H9 (cell line): ENCODE measurements around the gene BFSP1. TPM values are rescaled to one million over a fixed set of nuclear protein-coding genes. Genes with fewer than 3 reads are reported as not detected.

Experiments used
- DNase-seq: peaks from one replicate; pipeline ENCODE4 v3.0.0-alpha.2; 2017
- H2AFZ ChIP-seq: one replicate; pipeline ENCODE4 v1.6.1; 2013; ENCODE audit warnings: mild to moderate bottlenecking, low read length, control low read depth, moderate library complexity
- H2AK5ac ChIP-seq: 2 replicates; pipeline ENCODE4 v1.6.1; 2013; ENCODE audit warnings: low read length, control low read depth, mixed read lengths; ENCODE audit not compliant: insufficient read length
- H2BK120ac ChIP-seq: one replicate; pipeline ENCODE4 v1.6.1; 2013; ENCODE audit warnings: low read depth, mild to moderate bottlenecking, low read length, control low read depth, inconsistent platforms; ENCODE audit not compliant: poor library complexity, severe bottlenecking
- H2BK12ac ChIP-seq: 2 replicates; pipeline ENCODE4 v1.6.1; 2013; ENCODE audit warnings: low read length, control low read depth, mixed read lengths, low read depth; ENCODE audit not compliant: insufficient read length
- H2BK15ac ChIP-seq: 2 replicates; pipeline ENCODE4 v1.6.1; 2013; ENCODE audit warnings: low read depth, low read length, control low read depth
- H2BK20ac ChIP-seq: one replicate; pipeline ENCODE4 v1.6.1; 2013; ENCODE audit warnings: low read depth, mild to moderate bottlenecking, low read length, control low read depth, inconsistent platforms; ENCODE audit not compliant: poor library complexity, severe bottlenecking
- H2BK5ac ChIP-seq: 2 replicates; pipeline ENCODE4 v1.6.1; 2013; ENCODE audit warnings: low read length, control low read depth, mixed read lengths; ENCODE audit not compliant: insufficient read length
- H3K14ac ChIP-seq: 2 replicates; pipeline ENCODE4 v1.6.1; 2013; ENCODE audit warnings: low read length, control low read depth; ENCODE audit not compliant: insufficient read depth
- H3K18ac ChIP-seq: 2 replicates; pipeline ENCODE4 v1.6.1; 2013; ENCODE audit warnings: low read depth, mild to moderate bottlenecking, mixed read lengths, low read length, control low read depth; ENCODE audit not compliant: insufficient read length
- H3K23ac ChIP-seq: 2 replicates; pipeline ENCODE4 v1.6.1; 2013; ENCODE audit warnings: low read length, control low read depth, mixed read lengths, low read depth; ENCODE audit not compliant: insufficient read length
- H3K23me2 ChIP-seq: 2 replicates; pipeline ENCODE4 v1.6.1; 2013; ENCODE audit warnings: low read depth, mild to moderate bottlenecking, mixed read lengths, low read length, control low read depth; ENCODE audit not compliant: insufficient read length, poor library complexity, severe bottlenecking
- H3K27ac ChIP-seq: 2 replicates; pipeline ENCODE4 v1.5.1; 2013; ENCODE audit warnings: low read length, control low read depth, mixed read lengths, low read depth; ENCODE audit not compliant: insufficient read length
- H3K27me3 ChIP-seq: 2 replicates; pipeline ENCODE4 v1.6.1; 2013; ENCODE audit warnings: low read length, control low read depth, inconsistent platforms; ENCODE audit not compliant: insufficient read depth
- H3K4ac ChIP-seq: 2 replicates; pipeline ENCODE4 v1.6.1; 2013; ENCODE audit warnings: low read depth, mild to moderate bottlenecking, control low read depth, inconsistent platforms, low read length, moderate library complexity
- H3K4me1 ChIP-seq: 2 replicates; pipeline ENCODE4 v1.6.1; 2013; ENCODE audit warnings: low read length, control low read depth, inconsistent platforms; ENCODE audit not compliant: insufficient read depth
- H3K4me2 ChIP-seq: 2 replicates; pipeline ENCODE4 v1.6.1; 2013; ENCODE audit warnings: low read length, control low read depth, mixed read lengths; ENCODE audit not compliant: insufficient read length, insufficient read depth
- H3K56ac ChIP-seq: 2 replicates; pipeline ENCODE4 v1.6.1; 2013; ENCODE audit warnings: low read depth, mild to moderate bottlenecking, mixed read lengths, low read length, control low read depth; ENCODE audit not compliant: insufficient read length
- H3K79me1 ChIP-seq: 2 replicates; pipeline ENCODE4 v1.6.1; 2013; ENCODE audit warnings: low read depth, mild to moderate bottlenecking, moderate library complexity, low read length, control low read depth, inconsistent platforms; ENCODE audit not compliant: insufficient read depth, poor library complexity, severe bottlenecking
- H3K79me2 ChIP-seq: 2 replicates; pipeline ENCODE4 v1.6.1; 2013; ENCODE audit warnings: low read length, control low read depth, inconsistent platforms; ENCODE audit not compliant: insufficient read depth
- H3K9ac ChIP-seq: 2 replicates; pipeline ENCODE4 v1.6.1; 2013; ENCODE audit warnings: low read length, control low read depth, mixed read lengths; ENCODE audit not compliant: insufficient read length; ENCODE audit errors: extremely low read depth
- H3K9me3 ChIP-seq: one replicate; pipeline ENCODE4 v1.6.1; 2013; ENCODE audit warnings: low read depth, low read length, inconsistent platforms; ENCODE audit not compliant: control insufficient read depth
- H3T11ph ChIP-seq: one replicate; pipeline ENCODE4 v1.6.1; 2013; ENCODE audit warnings: mild to moderate bottlenecking, low read length, control low read depth, inconsistent platforms
- H4K20me1 ChIP-seq: one replicate; pipeline ENCODE4 v1.6.1; 2013; ENCODE audit not compliant: control insufficient read depth, insufficient read length, insufficient read depth
- H4K5ac ChIP-seq: 2 replicates; pipeline ENCODE4 v1.6.1; 2013; ENCODE audit warnings: low read depth, mild to moderate bottlenecking, mixed read lengths, low read length, control low read depth; ENCODE audit not compliant: insufficient read length
- H4K8ac ChIP-seq: replicated peaks from 2 replicates; pipeline ENCODE4 v1.6.1; 2013; ENCODE audit warnings: low read length, control low read depth, mixed read lengths, low read depth; ENCODE audit not compliant: insufficient read length
- H4K91ac ChIP-seq: 2 replicates; pipeline ENCODE4 v1.6.1; 2013; ENCODE audit warnings: low read depth, mild to moderate bottlenecking, moderate library complexity, mixed read lengths, low read length, control low read depth; ENCODE audit not compliant: insufficient read length
- H3K27ac Mint-ChIP-seq, 3 experiments: 2 replicates in 2 of 3; 3 replicates in 1 of 3; pipeline ENCODE4 v1.8.0; 2020 to 2021; ENCODE audit warnings: mixed read lengths in 3 of 3, mild to moderate bottlenecking in 1 of 3, moderate library complexity in 1 of 3
- H3K27me3 Mint-ChIP-seq: 2 replicates; pipeline ENCODE4 v1.8.0; 2021; ENCODE audit warnings: low read depth, mild to moderate bottlenecking, moderate library complexity, mixed read lengths
- H3K36me3 Mint-ChIP-seq, 3 experiments: 2 replicates in 2 of 3; 3 replicates in 1 of 3; pipeline ENCODE4 v1.8.0; 2020 to 2021; ENCODE audit warnings: low read depth in 3 of 3, mixed read lengths in 3 of 3; ENCODE audit not compliant: insufficient read depth in 1 of 3
- H3K4me1 Mint-ChIP-seq, 2 experiments: 2 replicates each; pipeline ENCODE4 v1.8.0; 2020; ENCODE audit warnings: mixed read lengths in 2 of 2
- H3K4me3 Mint-ChIP-seq, 2 experiments: 2 replicates in 1 of 2; 3 replicates in 1 of 2; pipeline ENCODE4 v1.8.0; 2020 to 2021; ENCODE audit warnings: mild to moderate bottlenecking in 2 of 2, mixed read lengths in 2 of 2, moderate library complexity in 1 of 2
- H3K9me3 Mint-ChIP-seq, 2 experiments: 2 replicates in 1 of 2; 3 replicates in 1 of 2; pipeline ENCODE4 v1.8.0; 2020; ENCODE audit warnings: mild to moderate bottlenecking in 2 of 2, mixed read lengths in 2 of 2, moderate library complexity in 1 of 2
- total RNA-seq: library from RNA; stranded (reverse); gene quantifications from 2 replicates; pipeline ENCODE4 v1.2.1, GENCODE V29; 2021
- TF ChIP-seq, protein P1 (sequence below): fragments of 200-600 bp; sonication (generic); conservative IDR thresholded peaks from 3 replicates; pipeline ENCODE4 v1.8.0; 2021; ENCODE audit warnings: antibody characterized with exemption, mild to moderate bottlenecking

BFSP1 gene
- total RNA-seq, 1 experiment from 2014 or later = 9.4 TPM

DNA sequence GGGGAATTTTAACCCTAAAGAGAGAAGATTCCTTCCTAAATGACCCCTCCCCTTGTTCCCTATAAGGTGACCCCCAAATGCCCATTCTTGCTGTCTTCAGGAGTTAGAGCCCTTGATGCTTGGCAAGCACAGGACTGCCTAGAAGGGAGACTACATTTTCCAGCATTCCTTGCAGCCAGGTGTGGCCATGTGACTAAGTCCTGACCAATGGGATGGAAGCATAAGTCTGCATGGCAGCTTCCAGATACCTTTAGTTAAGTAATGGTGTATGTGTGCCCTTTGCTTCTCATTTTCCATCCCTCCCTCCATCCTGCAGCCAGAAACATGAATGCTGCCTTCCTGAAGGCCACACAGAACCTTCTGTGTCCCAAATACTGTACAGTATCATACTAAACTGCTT, 5.5 kb downstream of the BFSP1 start:
- Histone ChIP-seq H4K20me1 (no peaks in the 10 kb centered on the region), H3K23me2 (no peaks in the 10 kb centered on the region), H3K14ac (no peak overlapping the region), H2BK15ac (no peak overlapping the region), H3K27me3 (no peaks in the 10 kb centered on the region), H2AFZ (peak overlapping the region; percentile 96), H3K23ac (no peak overlapping the region), H2BK12ac (no peak overlapping the region), H4K5ac (no peak overlapping the region), H4K8ac (no peak overlapping the region), H3K9me3 (no peaks in the 10 kb centered on the region), H3K56ac (no peak overlapping the region), H2BK5ac (no peak overlapping the region), H3T11ph (no peak overlapping the region), H3K18ac (no peak overlapping the region), H3K27ac (no peak overlapping the region), H3K4ac (no peak overlapping the region), H4K91ac (no peak overlapping the region), H3K4me2 (peak overlapping the region; percentile 36), H3K4me1 (no peaks in the 10 kb centered on the region), H2AK5ac (no peak overlapping the region), H3K79me1 (no peaks in the 10 kb centered on the region), H2BK20ac (no peak overlapping the region), H3K9ac (no peak overlapping the region), H3K79me2 (no peaks in the 10 kb centered on the region), H2BK120ac (no peak overlapping the region)
- peak; percentile 74 for DNase-seq
- no peaks in the 10 kb centered on the region for H3K9me3 Mint-ChIP-seq
- TF ChIP-seq, protein P1, sequence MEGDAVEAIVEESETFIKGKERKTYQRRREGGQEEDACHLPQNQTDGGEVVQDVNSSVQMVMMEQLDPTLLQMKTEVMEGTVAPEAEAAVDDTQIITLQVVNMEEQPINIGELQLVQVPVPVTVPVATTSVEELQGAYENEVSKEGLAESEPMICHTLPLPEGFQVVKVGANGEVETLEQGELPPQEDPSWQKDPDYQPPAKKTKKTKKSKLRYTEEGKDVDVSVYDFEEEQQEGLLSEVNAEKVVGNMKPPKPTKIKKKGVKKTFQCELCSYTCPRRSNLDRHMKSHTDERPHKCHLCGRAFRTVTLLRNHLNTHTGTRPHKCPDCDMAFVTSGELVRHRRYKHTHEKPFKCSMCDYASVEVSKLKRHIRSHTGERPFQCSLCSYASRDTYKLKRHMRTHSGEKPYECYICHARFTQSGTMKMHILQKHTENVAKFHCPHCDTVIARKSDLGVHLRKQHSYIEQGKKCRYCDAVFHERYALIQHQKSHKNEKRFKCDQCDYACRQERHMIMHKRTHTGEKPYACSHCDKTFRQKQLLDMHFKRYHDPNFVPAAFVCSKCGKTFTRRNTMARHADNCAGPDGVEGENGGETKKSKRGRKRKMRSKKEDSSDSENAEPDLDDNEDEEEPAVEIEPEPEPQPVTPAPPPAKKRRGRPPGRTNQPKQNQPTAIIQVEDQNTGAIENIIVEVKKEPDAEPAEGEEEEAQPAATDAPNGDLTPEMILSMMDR = no peak
- H3K36me3 Mint-ChIP-seq = no peaks in the 10 kb centered on the region; a peak in 1 of 7 replicates
- H3K4me3 Mint-ChIP-seq = 0 out of 5 replicates have a peak overlapping the region, but pooled peaks of 1 of the 2 experiments have one; percentile 13
- H3K27ac Mint-ChIP-seq = no peak overlapping the region
- peaks cover 16% of the 10 kb centered on the region for H3K27me3 Mint-ChIP-seq
- H3K4me1 Mint-ChIP-seq = peaks cover 6 to 12% of the 10 kb centered on the region in 2 experiments
